SU-DHL-6 (cell line): Measurements from ENCODE around the gene BATF.
A peak's percentile ranks its signal among the peaks of the same experiment; 100 is the strongest.

Experiments used
- CTCF ChIP-seq: fragments of 200-600 bp; sonication (generic); IDR thresholded peaks from one replicate; pipeline ENCODE4 v1.5.1; 2017; ENCODE audit warnings: antibody characterized with exemption, mild to moderate bottlenecking, low read length, moderate library complexity; ENCODE audit not compliant: insufficient read depth, poor library complexity, severe bottlenecking
- EZH2phosphoT487 ChIP-seq: fragments of 200-600 bp; sonication (generic), shearing (Covaris generic); conservative IDR thresholded peaks from 2 replicates; pipeline ENCODE4 v1.6.1; 2018; ENCODE audit warnings: mild to moderate bottlenecking, antibody characterized with exemption, low read length, moderate library complexity, mixed read lengths

GRCh38 chr14:75514673-75515628, 7.3 kb upstream of the BATF start:
- TF ChIP-seq CTCF (peak; percentile 26), EZH2phosphoT487 (no peak)
